Neural progenitor cell (in vitro differentiated cells): ENCODE measurements around the gene C1QTNF7.

Source experiments
- EZH2 ChIP-seq: fragments of 200-600 bp; sonication (generic); IDR thresholded peaks from 2 replicates; pipeline ENCODE4 v1.6.1; 2017; ENCODE audit warnings: antibody characterized with exemption, mild to moderate bottlenecking, moderate library complexity
- EZH2phosphoT487 ChIP-seq: fragments of 200-600 bp; sonication (generic); IDR thresholded peaks from 2 replicates; pipeline ENCODE4 v1.6.1; 2017; ENCODE audit warnings: antibody characterized with exemption
- TF ChIP-seq, protein P1 (sequence below): fragments of 200-600 bp; sonication (generic); IDR thresholded peaks from 2 replicates; pipeline ENCODE4 v1.5.1; 2017; ENCODE audit warnings: antibody characterized with exemption, mild to moderate bottlenecking

DNA sequence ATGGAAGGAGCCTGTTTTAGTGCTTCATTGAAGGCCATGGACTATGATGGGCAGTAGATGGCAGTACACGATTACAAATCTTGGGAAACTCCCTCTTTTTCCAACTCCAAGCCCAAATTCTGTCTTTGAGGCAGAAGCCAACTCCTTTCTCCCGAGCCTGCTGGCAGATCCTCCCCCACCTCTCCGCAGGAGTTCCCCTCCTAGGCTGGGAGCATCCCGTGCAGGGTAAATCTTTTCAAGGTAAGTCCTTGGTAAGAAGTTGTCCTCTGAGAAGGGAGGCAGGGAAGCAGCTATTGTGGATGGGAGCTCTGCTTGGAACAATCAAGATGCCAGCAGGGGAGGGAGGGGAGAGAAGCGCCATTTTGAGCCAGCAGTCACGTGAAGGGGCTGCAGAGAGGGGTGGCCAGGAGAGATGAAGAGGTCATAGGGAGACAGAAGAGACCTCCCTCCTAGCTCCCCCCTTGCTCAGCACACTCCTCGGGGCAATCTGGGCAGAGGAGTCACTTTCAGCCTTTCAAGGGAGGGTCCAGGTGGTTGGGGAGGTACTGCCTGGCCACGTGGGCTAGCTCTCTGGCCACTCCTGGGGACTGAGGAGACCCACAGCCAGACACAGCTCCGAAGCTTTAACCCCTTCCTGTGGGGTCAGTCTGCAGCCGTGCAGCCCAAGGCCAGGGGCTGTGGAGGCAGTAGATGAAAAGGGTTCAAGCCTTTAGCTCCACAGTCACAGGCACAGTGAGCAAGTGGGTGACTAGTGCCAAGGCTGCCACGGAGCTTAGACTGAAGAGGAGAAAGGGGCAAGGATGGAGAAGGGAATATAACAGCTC, 51.5 kb downstream of the C1QTNF7 start:
- TF ChIP-seq, protein P1, sequence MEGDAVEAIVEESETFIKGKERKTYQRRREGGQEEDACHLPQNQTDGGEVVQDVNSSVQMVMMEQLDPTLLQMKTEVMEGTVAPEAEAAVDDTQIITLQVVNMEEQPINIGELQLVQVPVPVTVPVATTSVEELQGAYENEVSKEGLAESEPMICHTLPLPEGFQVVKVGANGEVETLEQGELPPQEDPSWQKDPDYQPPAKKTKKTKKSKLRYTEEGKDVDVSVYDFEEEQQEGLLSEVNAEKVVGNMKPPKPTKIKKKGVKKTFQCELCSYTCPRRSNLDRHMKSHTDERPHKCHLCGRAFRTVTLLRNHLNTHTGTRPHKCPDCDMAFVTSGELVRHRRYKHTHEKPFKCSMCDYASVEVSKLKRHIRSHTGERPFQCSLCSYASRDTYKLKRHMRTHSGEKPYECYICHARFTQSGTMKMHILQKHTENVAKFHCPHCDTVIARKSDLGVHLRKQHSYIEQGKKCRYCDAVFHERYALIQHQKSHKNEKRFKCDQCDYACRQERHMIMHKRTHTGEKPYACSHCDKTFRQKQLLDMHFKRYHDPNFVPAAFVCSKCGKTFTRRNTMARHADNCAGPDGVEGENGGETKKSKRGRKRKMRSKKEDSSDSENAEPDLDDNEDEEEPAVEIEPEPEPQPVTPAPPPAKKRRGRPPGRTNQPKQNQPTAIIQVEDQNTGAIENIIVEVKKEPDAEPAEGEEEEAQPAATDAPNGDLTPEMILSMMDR = peak; percentile 76
- peak; percentile 55 for TF ChIP-seq EZH2
- TF ChIP-seq EZH2phosphoT487 = no peak
